GM18526 (cell line): ENCODE data around the gene GABPB2.

Experiments
- POLR2A ChIP-seq: IDR thresholded peaks from 3 replicates; pipeline ENCODE4 v1.6.1; 2011; ENCODE audit not compliant: insufficient read length; ENCODE audit errors: extremely low read depth

Gene GABPB2

GRCh38 chr1:151137789-151138188 is 67.2 kb downstream of the GABPB2 start:
- TF ChIP-seq POLR2A: no peak

GRCh38 chr1:151142411-151143056 is 72.0 kb downstream of the GABPB2 start:
- TF ChIP-seq POLR2A: no peak

- TF ChIP-seq POLR2A: no peak
These were observed 72.5 kb downstream of the GABPB2 start for GRCh38 chr1:151143057-151143435.

- no peak for TF ChIP-seq POLR2A
These were observed 73.4 kb downstream of the GABPB2 start for GRCh38 chr1:151143986-151144385.

- no peak for TF ChIP-seq POLR2A
These were observed 74.1 kb downstream of the GABPB2 start for GRCh38 chr1:151144474-151145303.

- no peak for TF ChIP-seq POLR2A
These were observed 74.9 kb downstream of the GABPB2 start for GRCh38 chr1:151145304-151146071.

GRCh38 chr1:151146072-151146411 is 75.5 kb downstream of the GABPB2 start:
- TF ChIP-seq POLR2A: no peak

- no peak for TF ChIP-seq POLR2A
These were observed 76.0 kb downstream of the GABPB2 start, which contains the start of gene SEMA6C for GRCh38 chr1:151146412-151147131. SEMA6C (minus strand) TSS chr1:151146631; CDS start chr1:151142621, 4,010 bp downstream.

- no peak for TF ChIP-seq POLR2A
These were observed 76.6 kb downstream of the GABPB2 start for GRCh38 chr1:151147132-151147503.

GRCh38 chr1:151147665-151148064 is 77.1 kb downstream of the GABPB2 start:
- no peak for TF ChIP-seq POLR2A

GRCh38 chr1:151156515-151156819 is 85.9 kb downstream of the GABPB2 start, which contains the start of gene TNFAIP8L2:
TNFAIP8L2 (plus strand) TSS chr1:151156649; CDS start chr1:151158698, 2,049 bp downstream.
- peak; percentile 27 for TF ChIP-seq POLR2A

- no peak for TF ChIP-seq POLR2A
These were observed 86.5 kb downstream of the GABPB2 start for GRCh38 chr1:151157067-151157531.

GRCh38 chr1:151158326-151158725 is 87.8 kb downstream of the GABPB2 start:
- TF ChIP-seq POLR2A: no peak

- no peak for TF ChIP-seq POLR2A
These were observed 88.2 kb downstream of the GABPB2 start for GRCh38 chr1:151158751-151159251.

GRCh38 chr1:151159373-151159772 is 88.8 kb downstream of the GABPB2 start:
- no peak for TF ChIP-seq POLR2A

- TF ChIP-seq POLR2A: no peak
These were observed 94.2 kb downstream of the GABPB2 start for GRCh38 chr1:151164732-151165280.
